HL-60/S4 (cell line): ENCODE results near the gene PTPRN2.
"Not testable (repeated sequence)": the region's sequence is repeated elsewhere in the genome, so short reads cannot be mapped to it uniquely, and the experiment has no call there.

Experiments used
- in situ Hi-C: fragments of 300-500 bp; cut with MboI; formaldehyde crosslinking; loops from 2 replicates; pipeline ENCODE4 v1.14.3; 2022; ENCODE audit warnings: low sequenced_read_pairs

PTPRN2 gene

GRCh38 chr7:157855016-157855415 is 732.6 kb downstream of the PTPRN2 start:
- in situ Hi-C loops: no loop called here

GRCh38 chr7:157854066-157854891 is 733.3 kb downstream of the PTPRN2 start:
- in situ Hi-C loops: no loop called here

GRCh38 chr7:157853789-157854065 is 733.9 kb downstream of the PTPRN2 start:
- in situ Hi-C loops: no loop called here

DNA sequence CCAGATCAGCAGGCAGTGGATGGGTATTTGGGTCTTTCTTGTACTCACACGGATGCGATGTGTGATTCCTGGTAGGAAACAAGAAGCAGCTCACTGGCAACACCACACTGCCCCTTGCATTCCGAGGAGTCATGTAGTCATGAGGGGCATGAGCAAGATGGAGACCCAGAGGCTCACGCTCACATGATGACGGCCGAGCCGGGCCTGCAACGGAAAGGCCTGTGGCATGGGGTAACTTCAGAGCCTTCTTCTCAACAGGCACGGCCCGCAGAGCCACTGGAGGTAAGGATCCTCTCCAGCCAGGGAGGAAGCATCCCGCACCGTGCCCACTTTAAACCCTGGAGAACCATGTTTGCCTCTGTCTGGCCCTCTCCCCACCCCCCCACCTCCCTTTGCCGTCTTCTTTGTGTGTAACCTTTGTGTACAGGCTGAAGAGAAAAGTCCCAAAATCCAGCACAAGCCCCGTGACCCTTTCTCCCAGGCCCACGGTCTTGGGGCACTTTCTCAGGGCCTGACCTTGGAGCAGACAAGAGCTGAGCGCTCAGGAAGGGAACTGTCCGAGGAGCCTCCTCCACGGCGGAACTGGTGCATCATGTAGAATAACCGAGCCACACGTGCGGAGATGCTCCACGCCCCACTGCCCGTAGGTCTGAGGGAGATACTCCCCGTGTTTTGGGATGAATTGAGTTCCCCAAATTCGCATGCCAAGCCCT is 734.4 kb downstream of the PTPRN2 start:
- in situ Hi-C loops: no loop called here

- in situ Hi-C loops: no loop called here
These were observed 736.0 kb downstream of the PTPRN2 start for GRCh38 chr7:157851501-157852067.

DNA sequence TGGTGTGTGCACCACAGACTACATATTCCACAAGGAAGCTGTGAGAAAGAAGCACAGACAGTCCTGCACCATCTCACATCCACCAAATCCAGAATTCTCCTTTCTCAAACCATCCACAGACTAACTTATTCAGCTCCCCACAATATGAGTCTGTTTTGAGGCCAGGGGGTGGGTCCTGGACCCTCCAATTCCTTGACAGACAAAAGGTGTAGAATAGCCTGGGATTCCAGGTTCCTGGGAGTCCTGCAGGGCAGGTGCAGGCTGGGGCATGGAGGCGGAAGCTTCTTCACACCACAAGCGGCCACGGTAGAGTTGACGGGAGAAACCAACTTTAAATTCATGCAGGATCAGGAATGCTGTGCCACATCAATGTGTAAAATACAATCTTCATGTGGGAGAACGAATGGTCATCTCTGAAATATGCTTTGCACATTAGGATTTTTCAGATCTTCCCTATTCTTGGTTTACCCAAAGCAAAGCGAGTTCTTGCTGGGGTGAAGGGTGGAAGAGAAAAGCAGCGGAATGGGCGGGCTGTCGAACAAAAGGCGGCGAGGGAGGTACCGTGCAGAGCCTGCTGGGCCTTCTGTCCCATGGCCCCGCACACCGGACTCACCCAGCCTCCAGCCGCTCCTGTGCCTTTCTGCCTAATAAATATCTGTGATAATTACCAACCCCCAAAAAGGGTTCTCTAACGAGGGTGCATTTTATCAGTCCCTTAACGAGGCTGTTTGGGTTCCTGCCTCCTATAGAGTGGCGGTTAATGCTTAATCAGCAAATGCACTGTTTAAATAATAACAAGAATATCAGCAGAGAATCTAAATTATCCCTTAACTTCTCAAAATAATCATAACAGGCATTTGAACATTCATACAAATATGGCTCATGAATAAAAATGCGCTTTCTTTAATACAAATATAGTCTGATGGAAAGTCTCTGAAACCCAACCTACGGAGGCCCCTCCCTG is 736.9 kb downstream of the PTPRN2 start:
- in situ Hi-C loops: no loop called here

DNA sequence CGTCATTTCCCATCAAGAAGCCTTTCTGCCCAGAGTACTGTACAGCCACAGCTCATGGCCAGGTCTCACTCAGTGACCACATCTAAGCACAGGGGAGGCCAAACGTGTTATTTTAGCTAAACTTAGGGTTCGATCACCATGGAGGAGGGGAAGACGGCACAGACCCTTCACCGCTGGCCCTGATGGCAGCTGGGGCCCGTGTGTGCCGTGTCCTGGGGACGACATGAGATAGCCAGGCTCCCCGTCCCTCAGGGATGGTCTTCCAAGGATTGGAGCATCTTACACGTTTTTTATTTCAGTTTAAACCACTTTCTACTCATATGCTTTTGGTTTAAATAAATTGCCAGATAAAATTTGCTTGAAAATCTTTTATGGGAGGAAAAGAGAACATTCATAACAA is 737.9 kb downstream of the PTPRN2 start:
- in situ Hi-C loops: no loop called here

- in situ Hi-C loops: no loop called here
These were observed 738.4 kb downstream of the PTPRN2 start for GRCh38 chr7:157849341-157849596.

DNA sequence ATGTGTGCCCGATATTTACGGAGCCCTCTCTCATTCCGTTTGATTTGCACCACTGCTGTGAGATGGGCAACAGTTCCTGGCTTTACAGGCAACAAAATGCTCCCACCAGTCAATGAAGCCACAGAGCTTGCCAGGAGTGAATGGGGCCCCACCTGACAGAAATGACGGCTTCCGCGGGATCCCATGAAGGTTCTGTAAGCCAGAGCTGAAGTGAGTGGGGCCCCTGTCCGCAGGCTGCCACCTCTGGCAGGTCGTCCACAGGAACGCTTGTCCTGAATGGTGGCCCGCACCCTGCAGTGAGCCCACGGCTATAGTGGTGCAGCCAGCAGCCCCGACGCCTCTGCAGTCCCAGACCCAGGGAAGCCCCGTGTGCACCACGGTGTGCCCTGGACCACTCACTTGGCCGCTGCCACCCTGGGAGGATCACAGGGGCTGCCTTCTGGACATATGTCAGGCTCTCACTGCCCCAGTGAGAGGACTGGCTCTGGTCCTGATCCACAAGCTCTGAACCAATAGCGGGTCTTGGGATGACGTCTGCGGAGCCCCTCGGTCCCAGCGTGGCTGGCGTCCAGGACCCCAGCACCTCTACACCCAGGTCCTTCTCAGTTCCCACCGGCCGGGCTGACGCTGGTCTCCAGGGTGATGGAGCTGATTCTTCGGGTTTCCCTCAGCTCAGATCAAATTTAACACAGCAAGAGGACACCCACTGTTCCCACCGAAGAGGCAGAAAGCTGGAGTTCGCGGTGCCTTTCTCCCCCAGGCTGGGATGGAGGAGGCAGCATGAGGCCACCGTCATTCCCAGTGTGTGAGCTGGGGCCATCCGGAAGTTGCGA is 738.9 kb downstream of the PTPRN2 start:
- in situ Hi-C loops: no loop called here

GRCh38 chr7:157847756-157848487 is 739.7 kb downstream of the PTPRN2 start:
- in situ Hi-C loops: not testable (repeated sequence)

DNA sequence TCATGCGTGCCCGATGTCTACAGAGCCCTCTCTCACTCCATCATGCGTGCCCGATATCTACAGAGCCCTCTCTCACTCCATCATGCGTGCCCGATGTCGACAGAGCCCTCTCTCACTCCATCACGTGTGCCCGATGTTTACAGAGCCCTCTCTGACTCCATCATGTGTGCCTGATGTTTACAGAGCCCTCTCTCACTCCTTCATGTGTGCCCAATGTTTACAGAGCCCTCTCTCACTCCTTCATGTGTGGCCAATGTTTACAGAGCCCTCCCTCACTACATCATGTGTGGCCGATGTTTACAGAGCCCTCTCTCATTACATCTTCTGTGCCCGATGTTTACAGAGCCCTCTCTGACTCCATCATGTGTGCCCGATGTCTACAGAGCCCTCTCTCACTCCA is 740.9 kb downstream of the PTPRN2 start:
- in situ Hi-C loops: not testable (repeated sequence)

GRCh38 chr7:157846271-157846670 is 741.4 kb downstream of the PTPRN2 start:
- in situ Hi-C loops: no loop called here

GRCh38 chr7:157845203-157845835 is 742.3 kb downstream of the PTPRN2 start:
- in situ Hi-C loops: no loop called here

GRCh38 chr7:157844611-157845010 is 743.0 kb downstream of the PTPRN2 start:
- in situ Hi-C loops: no loop called here

DNA sequence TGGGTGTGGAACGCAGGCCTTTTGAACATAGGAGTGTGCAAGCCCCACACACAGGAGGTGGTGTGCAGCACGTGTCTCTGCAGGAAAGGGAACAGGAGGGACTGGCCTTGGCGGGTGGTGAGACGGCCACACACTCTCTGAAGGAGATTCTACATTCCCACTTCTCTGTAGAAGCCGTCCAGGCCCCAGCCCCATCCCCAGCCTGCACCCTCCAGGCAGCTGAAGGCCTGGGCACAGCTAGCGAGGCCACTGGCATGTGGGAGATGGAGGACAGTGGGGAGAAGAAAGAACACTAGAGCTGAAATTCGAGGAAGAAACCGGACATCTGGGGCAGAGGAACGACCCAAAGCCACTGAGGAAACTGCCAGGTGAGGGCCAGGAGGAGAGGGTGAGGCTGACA is 743.5 kb downstream of the PTPRN2 start:
- in situ Hi-C loops: no loop called here

GRCh38 chr7:157843336-157844140 is 744.1 kb downstream of the PTPRN2 start:
- in situ Hi-C loops: no loop called here

DNA sequence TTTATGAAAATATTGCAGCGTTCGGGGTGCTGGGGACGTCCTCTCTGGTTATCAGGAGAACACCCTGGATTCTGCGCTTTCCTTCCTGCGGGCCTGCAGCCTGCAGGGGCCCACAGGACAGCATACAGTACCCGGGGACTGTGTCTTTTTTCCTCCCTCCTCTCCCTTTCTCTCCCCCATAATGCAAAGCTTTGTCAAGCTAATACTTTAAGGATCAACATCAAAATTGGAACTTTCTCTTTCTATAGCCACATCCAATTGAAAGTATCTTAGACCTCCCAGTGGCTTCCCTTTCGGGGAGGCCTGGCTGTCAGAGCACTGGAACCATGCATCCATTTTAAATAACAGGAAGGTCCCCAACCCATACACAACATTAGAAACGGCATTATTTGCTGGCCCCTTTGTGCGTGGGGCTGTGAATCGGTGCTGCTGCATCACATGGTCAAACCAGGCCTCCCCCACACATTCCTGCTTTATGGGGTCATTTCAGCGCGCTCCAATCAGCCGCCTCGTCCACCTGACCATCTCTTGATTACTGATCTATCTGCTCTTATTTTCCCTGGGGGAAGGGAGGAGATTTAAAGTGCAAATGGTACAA is 745.8 kb downstream of the PTPRN2 start:
- in situ Hi-C loops: no loop called here
